Mesenchymal stem cell (in vitro differentiated cells and primary cell): ENCODE measurements around the gene SLIRP.

ENCODE experiments used
- DNase-seq: peaks from one replicate; pipeline ENCODE4 v3.0.0-alpha.2; 2013
- H2AFZ ChIP-seq: one replicate; pipeline ENCODE4 v1.6.1; 2013; ENCODE audit warnings: low read depth, mild to moderate bottlenecking, control low read depth, inconsistent platforms, low read length, moderate library complexity
- H2AK5ac ChIP-seq: 2 replicates; pipeline ENCODE4 v1.6.1; 2013; ENCODE audit warnings: low read length, moderate library complexity, mild to moderate bottlenecking, inconsistent platforms; ENCODE audit not compliant: severe bottlenecking
- H2BK120ac ChIP-seq: one replicate; pipeline ENCODE4 v1.6.1; 2013; ENCODE audit warnings: low read depth, mild to moderate bottlenecking, inconsistent platforms, low read length, moderate library complexity
- H2BK12ac ChIP-seq, 2 experiments: one replicate each; pipeline ENCODE4 v1.6.1; 2013; ENCODE audit warnings: inconsistent platforms in 2 of 2, low read length in 2 of 2, mild to moderate bottlenecking in 2 of 2, moderate library complexity in 2 of 2, control low read depth in 1 of 2
- H2BK15ac ChIP-seq: one replicate; pipeline ENCODE4 v1.6.1; 2013; ENCODE audit warnings: mild to moderate bottlenecking, low read depth, inconsistent platforms; ENCODE audit not compliant: poor library complexity, severe bottlenecking
- H2BK5ac ChIP-seq: 2 replicates; pipeline ENCODE4 v1.6.1; 2013; ENCODE audit warnings: low read depth, mild to moderate bottlenecking, low read length, control low read depth, inconsistent platforms; ENCODE audit not compliant: poor library complexity, severe bottlenecking
- H3K14ac ChIP-seq, 2 experiments: one replicate each; pipeline ENCODE4 v1.6.1; 2013; ENCODE audit warnings: inconsistent platforms in 2 of 2, low read length in 2 of 2, control low read depth in 1 of 2, mild to moderate bottlenecking in 1 of 2, moderate library complexity in 1 of 2
- H3K18ac ChIP-seq, 2 experiments: one replicate each; pipeline ENCODE4 v1.6.1; 2013; ENCODE audit warnings: inconsistent platforms in 2 of 2, low read length in 2 of 2, control low read depth in 1 of 2, low read depth in 1 of 2, mild to moderate bottlenecking in 1 of 2
- H3K23ac ChIP-seq, 2 experiments: one replicate each; pipeline ENCODE4 v1.6.1; 2013; ENCODE audit warnings: inconsistent platforms in 2 of 2, low read length in 2 of 2, mild to moderate bottlenecking in 2 of 2, moderate library complexity in 2 of 2, control low read depth in 1 of 2
- H3K27ac ChIP-seq: 2 replicates; pipeline ENCODE4 v1.5.1; 2013; ENCODE audit warnings: mild to moderate bottlenecking, moderate library complexity, low read length, control low read depth, inconsistent platforms; ENCODE audit not compliant: poor library complexity, severe bottlenecking
- H3K27me3 ChIP-seq, 2 experiments: 2 replicates each; pipeline versions ENCODE4 v1.6.1 to v1.7.0; 2013; ENCODE audit warnings: low read length in 2 of 2, mild to moderate bottlenecking in 2 of 2, moderate library complexity in 2 of 2, control low read depth in 1 of 2, inconsistent platforms in 1 of 2; ENCODE audit not compliant: control insufficient read depth in 1 of 2, insufficient read depth in 1 of 2
- H3K36me3 ChIP-seq, 2 experiments: 2 replicates each; pipeline versions ENCODE4 v1.6.1 to v1.7.0; 2013; ENCODE audit warnings: low read length in 2 of 2, control low read depth in 1 of 2, inconsistent platforms in 1 of 2, low read depth in 1 of 2, mild to moderate bottlenecking in 1 of 2; ENCODE audit not compliant: insufficient read depth in 2 of 2, control insufficient read depth in 1 of 2
- H3K4ac ChIP-seq, 2 experiments: one replicate each; pipeline ENCODE4 v1.6.1; 2013; ENCODE audit warnings: inconsistent platforms in 2 of 2, low read length in 2 of 2, mild to moderate bottlenecking in 2 of 2, moderate library complexity in 2 of 2, control low read depth in 1 of 2, low read depth in 1 of 2
- H3K4me1 ChIP-seq: 2 replicates; pipeline ENCODE4 v1.6.1; 2013; ENCODE audit warnings: low read depth, low read length, control low read depth; ENCODE audit not compliant: control insufficient read depth, insufficient read depth
- H3K4me2 ChIP-seq: 2 replicates; pipeline ENCODE4 v1.6.1; 2013; ENCODE audit warnings: low read length, mild to moderate bottlenecking, inconsistent platforms; ENCODE audit not compliant: poor library complexity, severe bottlenecking
- H3K4me3 ChIP-seq, 2 experiments: 2 replicates each; pipeline versions ENCODE4 v1.5.1 to v1.7.0; 2013; ENCODE audit warnings: low read length in 2 of 2, mild to moderate bottlenecking in 2 of 2, control low read depth in 1 of 2, low read depth in 1 of 2; ENCODE audit not compliant: insufficient read depth in 1 of 2
- H3K79me1 ChIP-seq: replicated peaks from 2 replicates; pipeline ENCODE4 v1.6.1; 2013; ENCODE audit warnings: mild to moderate bottlenecking, control low read depth, low read length, inconsistent platforms; ENCODE audit not compliant: poor library complexity, severe bottlenecking
- H3K9ac ChIP-seq: 2 replicates; pipeline ENCODE4 v1.7.0; 2013; ENCODE audit warnings: mild to moderate bottlenecking, low read length, moderate library complexity
- H3K9me3 ChIP-seq: 2 replicates; pipeline ENCODE4 v1.7.0; 2013; ENCODE audit warnings: mild to moderate bottlenecking, low read length; ENCODE audit not compliant: control insufficient read depth
- H4K8ac ChIP-seq: one replicate; pipeline ENCODE4 v1.6.1; 2013; ENCODE audit warnings: inconsistent platforms, mild to moderate bottlenecking, low read length, moderate library complexity
- H4K91ac ChIP-seq: one replicate; pipeline ENCODE4 v1.6.1; 2013; ENCODE audit warnings: mild to moderate bottlenecking, low read length, inconsistent platforms
- WGBS: methylation state at CpG from one replicate; pipeline ENCODE4 v1.1.7; 2013; ENCODE audit warnings: mixed read lengths; 5-methylcytosine and 5-hydroxymethylcytosine counted together

SLIRP gene

DNA sequence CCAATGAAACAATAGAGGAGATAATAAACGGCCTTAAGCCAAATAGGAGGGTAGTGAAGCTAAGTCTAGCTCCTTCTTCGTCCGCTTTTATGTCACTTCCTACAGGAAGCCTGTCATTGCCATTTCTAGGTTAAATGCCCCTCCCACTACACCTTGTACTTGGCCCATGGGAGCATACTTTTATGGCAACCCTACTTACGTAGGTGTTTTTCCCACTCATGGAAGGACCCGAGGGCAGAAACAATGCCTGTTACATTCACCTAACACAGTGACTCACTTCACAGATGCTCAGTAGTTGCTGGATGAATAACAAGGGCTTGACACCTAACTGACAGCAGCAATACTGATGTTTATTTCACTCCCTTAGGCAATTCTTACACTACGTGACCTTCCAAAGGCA is 44.6 kb upstream of the SLIRP start:
- no peak overlapping the region for H3K4me3 ChIP-seq
- H2BK120ac ChIP-seq: no peak overlapping the region
- no peaks in the 10 kb centered on the region for H3K36me3 ChIP-seq
- H2AFZ ChIP-seq: no peak overlapping the region
- H3K27me3 ChIP-seq: peaks cover 0 to 5% of the 10 kb centered on the region in 2 experiments
- no peak overlapping the region for H2BK15ac ChIP-seq
- H3K9ac ChIP-seq: no peak overlapping the region
- no peak overlapping the region for H4K91ac ChIP-seq
- H3K4me1 ChIP-seq: peaks cover 4% of the 10 kb centered on the region
- H3K23ac ChIP-seq: no peak overlapping the region
- no peak overlapping the region for H3K4ac ChIP-seq
- H3K18ac ChIP-seq: no peak overlapping the region
- H3K27ac ChIP-seq: no peak overlapping the region
- H3K9me3 ChIP-seq: no peaks in the 10 kb centered on the region
- WGBS: 81% methylated on average over 6 of the region's 6 CpGs
- H2BK5ac ChIP-seq: no peak overlapping the region
- H4K8ac ChIP-seq: no peak overlapping the region
- no peak overlapping the region for H2BK12ac ChIP-seq
- H3K14ac ChIP-seq: no peak overlapping the region
- peak; percentile 12 for DNase-seq
- no peaks in the 10 kb centered on the region for H3K79me1 ChIP-seq
- H3K4me2 ChIP-seq: no peak overlapping the region
- H2AK5ac ChIP-seq: no peak overlapping the region

- H3K4me3 ChIP-seq: no peak overlapping the region
- no peak overlapping the region for H3K18ac ChIP-seq
- H2BK12ac ChIP-seq: no peak overlapping the region
- no peak overlapping the region for H3K4me2 ChIP-seq
- no peak overlapping the region for H2BK120ac ChIP-seq
- no peak overlapping the region for H3K27ac ChIP-seq
- no peak for DNase-seq
- no peak overlapping the region for H3K23ac ChIP-seq
- no peaks in the 10 kb centered on the region for H3K79me1 ChIP-seq
- H2AFZ ChIP-seq: no peak overlapping the region
- H2BK5ac ChIP-seq: no peak overlapping the region
- H3K4me1 ChIP-seq: no peaks in the 10 kb centered on the region
- no peak overlapping the region for H4K8ac ChIP-seq
- H3K9ac ChIP-seq: no peak overlapping the region
- peaks cover 0 to 3% of the 10 kb centered on the region in 2 experiments for H3K36me3 ChIP-seq
- no peaks in the 10 kb centered on the region for H3K9me3 ChIP-seq
- H3K27me3 ChIP-seq: no peaks in the 10 kb centered on the region
- no peak overlapping the region for H3K14ac ChIP-seq
- H4K91ac ChIP-seq: no peak overlapping the region
- H2BK15ac ChIP-seq: no peak overlapping the region
- no peak overlapping the region for H3K4ac ChIP-seq
- no peak overlapping the region for H2AK5ac ChIP-seq
Observed at GRCh38 chr14:77667331-77667730, 40.6 kb upstream of the SLIRP start.

DNA sequence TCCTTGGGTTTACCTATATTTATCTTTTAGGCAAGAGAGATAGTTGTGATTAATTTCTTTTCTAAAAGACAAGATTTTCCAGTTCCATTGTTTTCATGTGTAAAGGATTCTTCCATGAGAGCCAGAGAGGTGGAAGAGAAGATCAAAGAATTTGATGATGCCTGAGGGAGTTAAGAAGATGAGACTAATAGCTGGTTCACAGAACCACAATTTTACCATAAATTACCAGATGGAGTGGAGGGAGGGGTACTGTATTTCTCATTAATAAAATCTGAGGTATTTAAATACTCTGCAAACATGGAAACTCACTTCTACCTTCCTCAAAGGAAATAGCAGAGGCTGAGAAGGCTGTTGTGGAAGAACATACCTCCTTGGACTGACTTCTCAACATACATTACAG is 34.7 kb upstream of the SLIRP start:
- H3K79me1 ChIP-seq: peaks cover 4% of the 10 kb centered on the region
- H3K9me3 ChIP-seq: no peaks in the 10 kb centered on the region
- H2AK5ac ChIP-seq: no peak overlapping the region
- H2BK12ac ChIP-seq: no peak overlapping the region
- no peak overlapping the region for H3K14ac ChIP-seq
- H3K27ac ChIP-seq: no peak overlapping the region
- no peak for DNase-seq
- H2AFZ ChIP-seq: no peak overlapping the region
- no peak overlapping the region for H2BK5ac ChIP-seq
- H3K23ac ChIP-seq: no peak overlapping the region
- no peak overlapping the region for H3K18ac ChIP-seq
- H3K4me1 ChIP-seq: no peaks in the 10 kb centered on the region
- H3K4me2 ChIP-seq: no peak overlapping the region
- peaks cover 15 to 52% of the 10 kb centered on the region in 2 experiments for H3K36me3 ChIP-seq
- no peak overlapping the region for H3K4me3 ChIP-seq
- no peak overlapping the region for H3K9ac ChIP-seq
- no peak overlapping the region for H4K91ac ChIP-seq
- no peak overlapping the region for H2BK120ac ChIP-seq
- no peaks in the 10 kb centered on the region for H3K27me3 ChIP-seq
- no peak overlapping the region for H3K4ac ChIP-seq
- no peak overlapping the region for H4K8ac ChIP-seq
- no peak overlapping the region for H2BK15ac ChIP-seq

DNA sequence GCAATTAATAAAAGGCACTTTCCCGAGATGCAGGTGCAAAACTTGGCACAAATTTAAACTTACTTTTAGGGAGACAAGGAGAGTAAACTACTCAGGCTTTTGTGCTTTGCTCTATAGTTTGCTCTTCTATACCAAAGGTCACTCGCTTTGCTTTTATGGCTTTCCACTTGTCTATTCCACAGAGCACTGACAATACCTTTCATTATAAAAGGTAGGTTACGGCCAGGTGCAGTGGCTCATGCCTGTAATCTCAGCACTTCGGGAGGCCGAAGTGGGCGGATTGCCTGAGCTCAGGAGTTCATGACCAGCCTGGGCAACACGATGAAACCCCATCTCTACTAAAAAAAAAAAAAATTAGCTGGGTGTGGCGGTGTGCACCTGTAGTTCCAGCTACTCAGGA is 33.0 kb upstream of the SLIRP start:
- Histone ChIP-seq H2BK15ac (no peak overlapping the region), H2BK120ac (no peak overlapping the region), H2AK5ac (no peak overlapping the region), H2AFZ (no peak overlapping the region), H4K91ac (no peak overlapping the region), H3K36me3 (peaks cover 18 to 69% of the 10 kb centered on the region in 2 experiments), H3K27ac (no peak overlapping the region), H3K4me1 (no peaks in the 10 kb centered on the region), H2BK12ac (no peak overlapping the region), H4K8ac (no peak overlapping the region), H3K14ac (no peak overlapping the region), H3K23ac (no peak overlapping the region), H3K79me1 (peaks cover 4% of the 10 kb centered on the region), H3K4me2 (no peak overlapping the region), H3K4ac (no peak overlapping the region), H3K9me3 (no peaks in the 10 kb centered on the region), H3K27me3 (no peaks in the 10 kb centered on the region), H3K9ac (no peak overlapping the region), H3K18ac (no peak overlapping the region), H2BK5ac (no peak overlapping the region), H3K4me3 (no peak overlapping the region)
- WGBS: 97% methylated on average over 7 of the region's 8 CpGs
- DNase-seq: no peak
